ENCODE measurements around the gene KIRREL3. TPM values are rescaled to one million over a fixed set of nuclear protein-coding genes. Genes with fewer than 3 reads are reported as not detected.

The KIRREL3 gene
- total and polyA plus RNA-seq, 10 donors = 0.50 to 5.4 (median 2.0) TPM

DNA sequence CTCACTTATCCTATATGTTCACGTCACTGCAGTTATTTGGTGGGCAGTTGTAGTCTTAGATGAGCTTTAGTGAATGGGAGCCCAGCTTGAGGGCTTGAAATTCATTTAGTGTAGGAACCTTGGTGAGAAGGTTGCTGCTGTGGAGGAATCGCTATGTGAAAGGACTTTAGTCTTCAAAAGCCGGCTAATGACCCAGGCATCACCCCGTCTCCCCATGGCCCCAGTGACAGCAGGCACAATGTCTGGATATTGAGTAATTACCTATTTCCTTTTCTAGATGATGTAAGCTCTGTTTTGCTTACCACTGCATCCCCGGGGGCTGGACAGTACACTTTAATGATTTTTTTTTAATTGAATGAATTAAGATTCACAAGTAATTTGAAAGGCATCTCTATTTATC, 361.9 kb downstream of the KIRREL3 start:
- Histone ChIP-seq H3K27me3 (replicated peaks in 1 of 7) (peaks cover 0 to 36% (median 0%) of the 10 kb centered on the region in 7 donors), H3K36me3 (no peaks in the 10 kb centered on the region), H3K4me1 (no peaks in the 10 kb centered on the region), H3K4me3 (no peak overlapping the region), H3K9me3 (no peaks in the 10 kb centered on the region), H3K27ac (no peak overlapping the region)
- WGBS, 5 donors = 37 to 51% (median 45%) methylated on average over 5 of the region's 5 CpGs
- DNase-seq = no peak
- TF ChIP-seq POLR2AphosphoS5 (IDR thresholded peaks at IDR 0.05) (no peak), POLR2A (IDR thresholded peaks at IDR 0.05) (no peak)
- TF ChIP-seq, protein P1, sequence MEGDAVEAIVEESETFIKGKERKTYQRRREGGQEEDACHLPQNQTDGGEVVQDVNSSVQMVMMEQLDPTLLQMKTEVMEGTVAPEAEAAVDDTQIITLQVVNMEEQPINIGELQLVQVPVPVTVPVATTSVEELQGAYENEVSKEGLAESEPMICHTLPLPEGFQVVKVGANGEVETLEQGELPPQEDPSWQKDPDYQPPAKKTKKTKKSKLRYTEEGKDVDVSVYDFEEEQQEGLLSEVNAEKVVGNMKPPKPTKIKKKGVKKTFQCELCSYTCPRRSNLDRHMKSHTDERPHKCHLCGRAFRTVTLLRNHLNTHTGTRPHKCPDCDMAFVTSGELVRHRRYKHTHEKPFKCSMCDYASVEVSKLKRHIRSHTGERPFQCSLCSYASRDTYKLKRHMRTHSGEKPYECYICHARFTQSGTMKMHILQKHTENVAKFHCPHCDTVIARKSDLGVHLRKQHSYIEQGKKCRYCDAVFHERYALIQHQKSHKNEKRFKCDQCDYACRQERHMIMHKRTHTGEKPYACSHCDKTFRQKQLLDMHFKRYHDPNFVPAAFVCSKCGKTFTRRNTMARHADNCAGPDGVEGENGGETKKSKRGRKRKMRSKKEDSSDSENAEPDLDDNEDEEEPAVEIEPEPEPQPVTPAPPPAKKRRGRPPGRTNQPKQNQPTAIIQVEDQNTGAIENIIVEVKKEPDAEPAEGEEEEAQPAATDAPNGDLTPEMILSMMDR (IDR thresholded peaks at IDR 0.05 in 8 of 11, conservative IDR thresholded peaks at IDR 0.05 in 3 of 11) = no peak
- intact Hi-C loops (cut with DNase I; ENCODE audit: low total_unique reads) = no loop called here

DNA sequence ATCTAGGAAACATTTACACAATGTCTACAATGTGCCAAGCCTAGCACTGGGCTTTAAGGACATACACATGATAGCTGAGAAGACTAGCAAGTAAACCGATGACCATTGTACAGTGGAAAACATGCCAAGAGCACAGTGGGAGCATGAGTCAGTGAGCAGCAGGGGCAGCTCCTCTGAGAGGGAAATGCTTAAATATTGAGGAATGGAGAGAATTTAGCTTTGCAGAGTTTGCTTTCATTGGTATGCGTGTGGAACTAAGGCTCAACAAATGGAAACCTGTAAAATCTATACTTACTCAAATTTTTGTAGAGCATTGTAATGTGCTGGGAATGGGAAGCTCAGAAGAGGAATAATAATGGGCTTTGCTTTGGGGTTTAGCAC, 362.8 kb downstream of the KIRREL3 start:
- no peak for TF ChIP-seq POLR2AphosphoS5 (IDR thresholded peaks at IDR 0.05)
- TF ChIP-seq, protein P1 (IDR thresholded peaks at IDR 0.05 in 8 of 11, conservative IDR thresholded peaks at IDR 0.05 in 3 of 11) = no peak
- TF ChIP-seq POLR2A (IDR thresholded peaks at IDR 0.05) = no peak
- DNase-seq = no peak
- no peaks in the 10 kb centered on the region for H3K4me1 ChIP-seq

DNA sequence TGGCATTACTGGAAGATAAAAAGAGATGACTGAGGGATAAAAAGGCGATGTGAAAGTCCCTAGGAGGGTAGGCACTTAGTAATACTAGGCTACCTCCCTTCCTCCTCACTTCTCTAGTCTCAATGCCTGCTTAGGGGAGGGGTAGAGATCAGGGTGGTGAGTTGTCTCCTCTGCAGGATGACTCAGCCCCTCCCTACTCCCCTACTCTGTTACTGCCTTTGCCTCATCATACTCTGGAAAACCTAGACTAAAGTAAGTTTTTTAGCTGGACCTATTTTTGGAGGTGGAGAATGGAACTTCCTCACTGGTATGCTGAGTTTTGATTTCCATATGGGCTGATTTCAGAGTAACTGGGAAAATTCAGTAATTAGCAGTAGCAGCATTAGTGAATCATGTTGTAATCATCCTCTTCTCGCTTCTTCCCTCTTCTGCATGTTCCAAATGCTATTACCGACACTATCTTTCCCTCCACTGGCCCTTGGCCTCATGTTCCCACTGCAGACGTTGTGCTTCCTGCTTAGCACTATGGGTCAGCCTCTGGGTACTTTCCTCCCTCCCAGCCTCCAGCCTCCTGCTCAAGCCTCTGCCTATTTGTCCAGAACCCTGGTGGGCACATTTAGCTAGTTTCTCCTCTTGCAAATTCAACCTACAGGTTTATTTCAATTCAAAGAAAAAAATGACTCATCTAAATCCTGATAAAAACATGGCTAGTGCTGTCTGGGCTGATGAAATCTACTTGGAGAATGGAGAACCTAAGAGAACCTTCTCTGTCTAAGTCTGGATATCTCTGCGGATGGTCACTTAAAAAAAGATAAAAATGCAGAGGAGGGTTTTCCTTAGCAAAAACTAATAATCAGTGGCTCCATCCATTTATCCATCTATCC, 363.4 kb downstream of the KIRREL3 start:
- H3K4me1 ChIP-seq = no peaks in the 10 kb centered on the region
- H3K27me3 ChIP-seq (replicated peaks in 1 of 7) = peaks cover 0 to 36% (median 0%) of the 10 kb centered on the region in 7 donors
- no peaks in the 10 kb centered on the region for H3K36me3 ChIP-seq
- no peak overlapping the region for H3K27ac ChIP-seq
- intact Hi-C loops (cut with DNase I; ENCODE audit: low total_unique reads) = no loop called here
- TF ChIP-seq POLR2A (IDR thresholded peaks at IDR 0.05) = no peak
- TF ChIP-seq, protein P1 (IDR thresholded peaks at IDR 0.05 in 8 of 11, conservative IDR thresholded peaks at IDR 0.05 in 3 of 11) = no peak
- no peak for TF ChIP-seq POLR2AphosphoS5 (IDR thresholded peaks at IDR 0.05)
- WGBS, 5 donors = 60 to 81% (median 62%) methylated on average over 5 of the region's 5 CpGs
- DNase-seq = no peak
- H3K4me3 ChIP-seq = no peak overlapping the region
- no peaks in the 10 kb centered on the region for H3K9me3 ChIP-seq

More for the DNA sequence above, 362.8 kb downstream of the KIRREL3 start:
- whole genome bisulfite sequencing, 5 donors = 81 to 85% (median 82%) methylated on average over 2 of the region's 2 CpGs
- intact Hi-C loops (cut with DNase I; ENCODE audit: low total_unique reads) = no loop called here
- H3K9me3 ChIP-seq = no peaks in the 10 kb centered on the region
- H3K27ac ChIP-seq = no peak overlapping the region
- H3K27me3 ChIP-seq (replicated peaks in 1 of 7) = peaks cover 0 to 36% (median 0%) of the 10 kb centered on the region in 7 donors
- no peak overlapping the region for H3K4me3 ChIP-seq
- H3K36me3 ChIP-seq = no peaks in the 10 kb centered on the region

DNA sequence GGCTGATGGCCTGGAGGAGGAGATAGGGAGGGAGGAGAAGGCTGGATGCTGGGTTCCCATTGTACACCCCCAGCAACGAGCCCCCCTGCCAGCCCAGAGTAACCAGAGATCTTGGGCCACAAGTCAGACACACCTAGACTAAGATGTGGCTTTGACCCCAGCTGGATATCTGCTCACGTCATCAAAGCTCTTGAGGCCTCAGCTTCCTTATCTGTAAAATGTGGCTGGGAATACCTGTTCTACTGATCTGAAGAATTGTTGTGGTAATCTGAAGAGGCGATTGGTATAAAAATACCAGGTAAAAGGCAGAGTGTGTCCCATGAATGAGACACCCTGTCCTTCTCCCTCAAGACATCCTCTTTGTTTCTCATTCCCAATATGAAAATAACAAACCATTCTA, 365.1 kb downstream of the KIRREL3 start:
- intact Hi-C loops (cut with DNase I; ENCODE audit: low total_unique reads) = no loop called here
- peaks cover 0 to 29% (median 0%) of the 10 kb centered on the region in 7 donors for H3K27me3 ChIP-seq (replicated peaks in 1 of 7)
- H3K9me3 ChIP-seq = no peaks in the 10 kb centered on the region
- H3K36me3 ChIP-seq = no peaks in the 10 kb centered on the region
- TF ChIP-seq, protein P1 (IDR thresholded peaks at IDR 0.05 in 8 of 11, conservative IDR thresholded peaks at IDR 0.05 in 3 of 11) = no peak
- TF ChIP-seq POLR2A (IDR thresholded peaks at IDR 0.05) = no peak
- TF ChIP-seq POLR2AphosphoS5 (IDR thresholded peaks at IDR 0.05) = no peak
- H3K4me3 ChIP-seq = no peak overlapping the region
- H3K27ac ChIP-seq = no peak overlapping the region
- no peak for DNase-seq
- WGBS, 5 donors = 77 to 91% (median 79%) methylated on average over 3 of the region's 3 CpGs
- H3K4me1 ChIP-seq = no peaks in the 10 kb centered on the region
